ENCODE measurements around the gene SCNN1A. TPM values are rescaled to one million over a fixed set of nuclear protein-coding genes. Genes with fewer than 3 reads are reported as not detected.
A peak's percentile ranks its signal among the peaks of the same experiment; 100 is the strongest.

The SCNN1A gene
- total and polyA plus RNA-seq, 2 of the 13 experiments (the other 11 are each of a cell fraction or from before 2014, with no cell fraction given): 1.5 to 14.6 TPM

- TF ChIP-seq ARID5B (CRISPR knock-in tag; IDR thresholded peaks at IDR 0.05) (no peak), MAFG (CRISPR knock-in tag; IDR thresholded peaks at IDR 0.05) (0 out of 2 replicates have a peak, but pooled peaks have one; percentile 27), ZBTB26 (CRISPR knock-in tag; IDR thresholded peaks at IDR 0.05; ENCODE audit: borderline replicate concordance) (no peak)
These were observed 38.2 kb downstream of the SCNN1A start (continued) for GRCh38 chr12:6336889-6337853.

Data from HepG2 (cell line).